OCI-LY1 (cell line): ENCODE results near the gene ADD1.

Source experiments
- H2AFZ ChIP-seq: fragments of 200-600 bp; sonication (generic), shearing (Covaris generic); 2 replicates; pipeline ENCODE4 v1.6.0; 2014; ENCODE audit warnings: antibody characterized with exemption, mild to moderate bottlenecking, low read length
- H3F3A ChIP-seq: fragments of 200-600 bp; sonication (generic), shearing (Covaris generic); 2 replicates; pipeline ENCODE4 v1.6.0; 2014; ENCODE audit warnings: mild to moderate bottlenecking, antibody characterized with exemption, low read length, moderate library complexity; ENCODE audit not compliant: insufficient read depth
- H3K27ac ChIP-seq: fragments of 200-600 bp; sonication (generic); 2 replicates; pipeline ENCODE4 v1.5.1; 2014; ENCODE audit warnings: low read length, mixed run types, mild to moderate bottlenecking, low read depth; ENCODE audit not compliant: poor library complexity, severe bottlenecking
- H3K27me3 ChIP-seq: fragments of 200-600 bp; sonication (generic); 2 replicates; pipeline ENCODE4 v1.6.0; 2014; ENCODE audit warnings: antibody characterized with exemption, mild to moderate bottlenecking, low read length, moderate library complexity; ENCODE audit not compliant: insufficient read depth
- H3K36me3 ChIP-seq: fragments of 200-600 bp; sonication (generic); 2 replicates; pipeline ENCODE4 v1.6.1; 2014; ENCODE audit warnings: mild to moderate bottlenecking, antibody characterized with exemption, low read length, moderate library complexity, mixed read lengths; ENCODE audit not compliant: insufficient read depth
- H3K4me1 ChIP-seq: fragments of 200-600 bp; sonication (generic); 2 replicates; pipeline ENCODE4 v1.5.1; 2014; ENCODE audit warnings: mild to moderate bottlenecking, low read length, moderate library complexity; ENCODE audit not compliant: insufficient read depth, severe bottlenecking
- H3K4me2 ChIP-seq: fragments of 200-600 bp; sonication (generic), shearing (Covaris generic); 2 replicates; pipeline ENCODE4 v1.6.1; 2014; ENCODE audit warnings: low read length
- H3K4me3 ChIP-seq: fragments of 200-600 bp; sonication (generic); 2 replicates; pipeline ENCODE4 v1.5.1; 2014; ENCODE audit warnings: low read length, low read depth, mild to moderate bottlenecking, mixed read lengths; ENCODE audit not compliant: poor library complexity, severe bottlenecking
- H3K79me2 ChIP-seq: fragments of 200-600 bp; shearing (Covaris generic); 2 replicates; pipeline ENCODE4 v1.6.1; 2016; ENCODE audit warnings: mixed run types, low read length, mixed read lengths; ENCODE audit not compliant: insufficient read depth
- H3K9ac ChIP-seq: fragments of 200-600 bp; sonication (generic), shearing (Covaris generic); 2 replicates; pipeline ENCODE4 v1.6.1; 2014; ENCODE audit warnings: mild to moderate bottlenecking, low read length, mixed read lengths
- H3K9me2 ChIP-seq: fragments of 200-600 bp; sonication (generic), shearing (Covaris generic); 2 replicates; pipeline ENCODE4 v1.6.1; 2014; ENCODE audit warnings: low read depth, mild to moderate bottlenecking, low read length, mixed read lengths
- H3K9me3 ChIP-seq: fragments of 200-600 bp; shearing (Covaris generic); 2 replicates; pipeline ENCODE4 v1.6.1; 2014; ENCODE audit warnings: low read length, mixed read lengths
- H4K20me1 ChIP-seq: fragments of 200-600 bp; sonication (generic), shearing (Covaris generic); 2 replicates; pipeline ENCODE4 v1.6.0; 2016; ENCODE audit warnings: mild to moderate bottlenecking, low read length; ENCODE audit not compliant: insufficient read depth
- CTCF ChIP-seq: fragments of 200-600 bp; sonication (generic), shearing (Covaris generic); IDR thresholded peaks from 2 replicates; pipeline ENCODE4 v1.5.1; 2017; ENCODE audit warnings: mild to moderate bottlenecking, antibody characterized with exemption, low read length, moderate library complexity, mixed read lengths
- EZH2 ChIP-seq: fragments of 200-600 bp; sonication (generic), shearing (Covaris generic); IDR thresholded peaks from 2 replicates; pipeline ENCODE4 v1.8.0; 2017; ENCODE audit warnings: borderline replicate concordance, mixed run types, mild to moderate bottlenecking, antibody characterized with exemption, low read length, moderate library complexity, mixed read lengths

ADD1 gene

GRCh38 chr4:2798399-2799223 lies 45.0 kb upstream of the ADD1 start:
- Histone ChIP-seq H3K36me3 (no peaks in the 10 kb centered on the region), H3K9me2 (no peaks in the 10 kb centered on the region), H3K27ac (no peak overlapping the region), H3K79me2 (no peaks in the 10 kb centered on the region), H3K4me2 (no peak overlapping the region), H3K4me1 (no peaks in the 10 kb centered on the region), H3K27me3 (no peaks in the 10 kb centered on the region), H3K9ac (no peak overlapping the region), H3K4me3 (no peak overlapping the region), H2AFZ (no peak overlapping the region), H3K9me3 (no peaks in the 10 kb centered on the region), H4K20me1 (no peaks in the 10 kb centered on the region), H3F3A (no peaks in the 10 kb centered on the region)
- TF ChIP-seq EZH2 (no peak), CTCF (no peak)

- H2AFZ ChIP-seq, result no peak overlapping the region
- no peaks in the 10 kb centered on the region for H3K9me2 ChIP-seq
- no peaks in the 10 kb centered on the region for H3K27me3 ChIP-seq
- no peaks in the 10 kb centered on the region for H3K79me2 ChIP-seq
- H3K9ac ChIP-seq, result no peak overlapping the region
- H3K27ac ChIP-seq, result no peak overlapping the region
- no peaks in the 10 kb centered on the region for H3K4me1 ChIP-seq
- H3K4me2 ChIP-seq, result no peak overlapping the region
- TF ChIP-seq EZH2 (no peak), CTCF (no peak)
- H3K4me3 ChIP-seq, result no peak overlapping the region
- no peaks in the 10 kb centered on the region for H3F3A ChIP-seq
- H3K9me3 ChIP-seq, result no peaks in the 10 kb centered on the region
- H4K20me1 ChIP-seq, result no peaks in the 10 kb centered on the region
- H3K36me3 ChIP-seq, result no peaks in the 10 kb centered on the region
Measured at GRCh38 chr4:2799224-2799911, 44.3 kb upstream of the ADD1 start.

- Histone ChIP-seq H3K27ac (no peak overlapping the region), H3K4me3 (no peak overlapping the region), H3K9me3 (no peaks in the 10 kb centered on the region), H3K79me2 (no peaks in the 10 kb centered on the region), H3K4me1 (no peaks in the 10 kb centered on the region), H3K9ac (no peak overlapping the region), H3K4me2 (no peak overlapping the region), H3K9me2 (no peaks in the 10 kb centered on the region), H3F3A (no peaks in the 10 kb centered on the region), H3K27me3 (no peaks in the 10 kb centered on the region), H4K20me1 (no peaks in the 10 kb centered on the region), H3K36me3 (no peaks in the 10 kb centered on the region), H2AFZ (no peak overlapping the region)
- TF ChIP-seq CTCF (no peak), EZH2 (no peak)
Measured at GRCh38 chr4:2799971-2800690, 43.5 kb upstream of the ADD1 start.
